ENCODE measurements around the gene XXYLT1. TPM values are rescaled to one million over a fixed set of nuclear protein-coding genes. Genes with fewer than 3 reads are reported as not detected.

Gene XXYLT1
- polyA plus RNA-seq, 2 of the 4 experiments (the other 2 are of a cell fraction): 11.9 to 12.0 TPM

DNA sequence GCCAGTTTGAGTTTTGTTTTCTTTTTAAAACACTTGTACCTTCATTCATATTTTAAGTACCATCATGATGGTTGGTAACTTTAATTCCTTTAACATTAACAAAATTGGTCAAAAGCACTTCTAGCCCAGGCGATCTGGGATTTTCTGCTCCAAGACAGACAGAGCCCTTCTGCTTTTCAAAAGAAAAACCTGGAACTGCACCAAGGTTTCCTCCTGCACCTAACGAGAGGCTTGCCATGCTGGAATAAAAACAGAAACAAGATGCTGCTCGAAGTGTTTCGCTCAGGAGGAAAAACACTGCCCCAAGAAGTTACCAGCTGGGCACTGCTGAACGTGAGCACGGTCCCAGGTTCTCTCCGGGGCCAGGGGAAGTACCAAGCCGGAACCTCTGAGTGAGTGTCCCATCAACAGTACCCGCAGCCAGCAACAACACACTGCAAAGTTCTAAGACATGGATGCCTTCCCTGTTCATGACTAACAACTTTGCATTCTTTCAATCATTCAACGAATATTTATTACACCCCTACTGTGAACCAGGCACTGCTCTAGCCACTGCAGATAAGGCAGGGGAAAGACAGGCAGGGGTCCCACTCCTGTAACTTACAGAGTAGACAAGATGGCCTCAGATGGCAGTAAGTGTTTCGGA, 98.8 kb downstream of the XXYLT1 start:
- DNase-seq (ENCODE audit: low read depth in 1 of 2, low spot score in 1 of 2) (no peak), FAIRE-seq (no peak), ATAC-seq (no peak)
- TF ChIP-seq, protein P1, sequence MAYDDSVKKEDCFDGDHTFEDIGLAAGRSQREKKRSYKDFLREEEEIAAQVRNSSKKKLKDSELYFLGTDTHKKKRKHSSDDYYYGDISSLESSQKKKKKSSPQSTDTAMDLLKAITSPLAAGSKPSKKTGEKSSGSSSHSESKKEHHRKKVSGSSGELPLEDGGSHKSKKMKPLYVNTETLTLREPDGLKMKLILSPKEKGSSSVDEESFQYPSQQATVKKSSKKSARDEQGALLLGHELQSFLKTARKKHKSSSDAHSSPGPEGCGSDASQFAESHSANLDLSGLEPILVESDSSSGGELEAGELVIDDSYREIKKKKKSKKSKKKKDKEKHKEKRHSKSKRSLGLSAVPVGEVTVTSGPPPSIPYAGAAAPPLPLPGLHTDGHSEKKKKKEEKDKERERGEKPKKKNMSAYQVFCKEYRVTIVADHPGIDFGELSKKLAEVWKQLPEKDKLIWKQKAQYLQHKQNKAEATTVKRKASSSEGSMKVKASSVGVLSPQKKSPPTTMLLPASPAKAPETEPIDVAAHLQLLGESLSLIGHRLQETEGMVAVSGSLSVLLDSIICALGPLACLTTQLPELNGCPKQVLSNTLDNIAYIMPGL (CRISPR knock-in tag; IDR thresholded peaks at IDR 0.05; ENCODE audit: borderline replicate concordance): no peak
- TF ChIP-seq HEYL (CRISPR knock-in tag; IDR thresholded peaks at IDR 0.05) (no peak), SREBF2 (IDR thresholded peaks at IDR 0.05) (no peak), CBX8 (IDR thresholded peaks at IDR 0.05) (no peak), TFCP2L1 (CRISPR knock-in tag; IDR thresholded peaks at IDR 0.05) (no peak), TP53 (CRISPR knock-in tag; IDR thresholded peaks at IDR 0.05) (no peak), HOXB13 (CRISPR knock-in tag; IDR thresholded peaks at IDR 0.05; ENCODE audit: low read depth) (no peak), NR3C1 (IDR thresholded peaks at IDR 0.05) (no peak), EP300 (IDR thresholded peaks at IDR 0.05) (no peak), MAFK (IDR thresholded peaks at IDR 0.05; ENCODE audit: partially characterized antibody) (no peak), RCOR1 (IDR thresholded peaks at IDR 0.05; ENCODE audit: low read depth, low read length) (no peak)
- TF ChIP-seq, protein P2, sequence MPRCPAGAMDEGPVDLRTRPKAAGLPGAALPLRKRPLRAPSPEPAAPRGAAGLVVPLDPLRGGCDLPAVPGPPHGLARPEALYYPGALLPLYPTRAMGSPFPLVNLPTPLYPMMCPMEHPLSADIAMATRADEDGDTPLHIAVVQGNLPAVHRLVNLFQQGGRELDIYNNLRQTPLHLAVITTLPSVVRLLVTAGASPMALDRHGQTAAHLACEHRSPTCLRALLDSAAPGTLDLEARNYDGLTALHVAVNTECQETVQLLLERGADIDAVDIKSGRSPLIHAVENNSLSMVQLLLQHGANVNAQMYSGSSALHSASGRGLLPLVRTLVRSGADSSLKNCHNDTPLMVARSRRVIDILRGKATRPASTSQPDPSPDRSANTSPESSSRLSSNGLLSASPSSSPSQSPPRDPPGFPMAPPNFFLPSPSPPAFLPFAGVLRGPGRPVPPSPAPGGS (IDR thresholded peaks at IDR 0.05): no peak
- TF ChIP-seq, protein P3, sequence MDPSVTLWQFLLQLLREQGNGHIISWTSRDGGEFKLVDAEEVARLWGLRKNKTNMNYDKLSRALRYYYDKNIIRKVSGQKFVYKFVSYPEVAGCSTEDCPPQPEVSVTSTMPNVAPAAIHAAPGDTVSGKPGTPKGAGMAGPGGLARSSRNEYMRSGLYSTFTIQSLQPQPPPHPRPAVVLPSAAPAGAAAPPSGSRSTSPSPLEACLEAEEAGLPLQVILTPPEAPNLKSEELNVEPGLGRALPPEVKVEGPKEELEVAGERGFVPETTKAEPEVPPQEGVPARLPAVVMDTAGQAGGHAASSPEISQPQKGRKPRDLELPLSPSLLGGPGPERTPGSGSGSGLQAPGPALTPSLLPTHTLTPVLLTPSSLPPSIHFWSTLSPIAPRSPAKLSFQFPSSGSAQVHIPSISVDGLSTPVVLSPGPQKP (IDR thresholded peaks at IDR 0.05; ENCODE audit: low read depth, low read length): no peak
- CTCF ChIA-PET: no interaction called here
- Histone ChIP-seq H3K4me2 (no peak overlapping the region), H3K27ac (no peak overlapping the region), H3K4me1 (no peaks in the 10 kb centered on the region), H3K9me3 (no peaks in the 10 kb centered on the region), H3K4me3 (no peak overlapping the region)
- WGBS (ENCODE audit: missing lambda C conversion rate): 91% methylated on average over 11 of the region's 11 CpGs
- POLR2A ChIA-PET: no interaction called here

DNA sequence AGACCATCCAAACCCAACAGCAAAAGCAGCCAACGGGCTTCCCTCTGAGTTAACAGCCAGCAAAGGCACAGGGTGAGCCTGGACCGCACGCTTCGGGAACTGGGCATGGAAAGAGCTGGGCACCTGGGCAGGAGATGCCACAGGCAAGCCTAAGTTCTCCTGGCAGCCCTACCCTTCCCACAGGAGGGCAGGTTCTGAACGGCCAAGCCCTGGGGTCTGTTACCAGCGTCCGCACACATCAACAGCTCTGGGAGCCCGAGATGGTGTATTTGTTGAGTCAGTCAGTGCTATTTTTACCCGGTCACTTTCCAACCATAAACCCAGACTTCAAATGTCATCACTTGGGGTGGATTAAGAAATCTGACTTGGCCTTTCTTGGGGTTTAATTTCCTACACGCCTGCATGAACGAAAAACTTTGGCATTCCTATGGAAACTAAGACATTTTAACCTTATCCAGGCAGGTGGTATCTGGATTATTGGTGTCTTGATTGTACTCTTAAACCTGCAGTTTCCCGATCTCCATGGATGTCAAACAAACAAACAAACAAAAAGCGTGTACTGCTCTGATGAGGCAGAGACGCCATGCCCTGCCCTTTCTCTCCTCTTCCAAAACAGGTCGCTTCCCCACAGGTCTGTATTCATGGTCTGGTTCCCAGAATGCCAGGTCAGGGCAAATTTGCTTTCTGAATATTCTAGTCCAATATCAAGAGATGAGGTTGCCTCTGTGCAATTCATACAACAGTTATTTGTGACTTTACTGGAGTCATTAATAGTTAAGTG, 99.7 kb downstream of the XXYLT1 start:
- TF ChIP-seq FOXS1 (CRISPR knock-in tag; IDR thresholded peaks at IDR 0.05) (no peak), NR3C1 (IDR thresholded peaks at IDR 0.05) (no peak), ZFP36 (IDR thresholded peaks at IDR 0.05; ENCODE audit: borderline replicate concordance, partially characterized antibody) (no peak), KDM5A (IDR thresholded peaks at IDR 0.05) (no peak), SMC3 (IDR thresholded peaks at IDR 0.05) (no peak), RNF2 (IDR thresholded peaks at IDR 0.05; ENCODE audit: borderline replicate concordance, low read depth) (no peak), CHD4 (IDR thresholded peaks at IDR 0.05; ENCODE audit: borderline replicate concordance) (no peak), ZC3H11A (IDR thresholded peaks at IDR 0.05) (no peak), CBX2 (IDR thresholded peaks at IDR 0.05; ENCODE audit: borderline replicate concordance, low read depth) (no peak), ESRRA (IDR thresholded peaks at IDR 0.05; ENCODE audit: borderline replicate concordance, low read length) (no peak), EHMT2 (IDR thresholded peaks at IDR 0.05; ENCODE audit: low read depth) (no peak), RFX5 (IDR thresholded peaks at IDR 0.05) (no peak), NPAS2 (CRISPR knock-in tag; IDR thresholded peaks at IDR 0.05; ENCODE audit: borderline replicate concordance) (no peak), JUNB (IDR thresholded peaks at IDR 0.05) (no peak), MYC (IDR thresholded peaks at IDR 0.05; ENCODE audit: borderline replicate concordance, low read length) (no peak), FOSB (CRISPR knock-in tag; IDR thresholded peaks at IDR 0.05) (no peak), HEYL (CRISPR knock-in tag; IDR thresholded peaks at IDR 0.05) (no peak)
- TF ChIP-seq, protein P4, sequence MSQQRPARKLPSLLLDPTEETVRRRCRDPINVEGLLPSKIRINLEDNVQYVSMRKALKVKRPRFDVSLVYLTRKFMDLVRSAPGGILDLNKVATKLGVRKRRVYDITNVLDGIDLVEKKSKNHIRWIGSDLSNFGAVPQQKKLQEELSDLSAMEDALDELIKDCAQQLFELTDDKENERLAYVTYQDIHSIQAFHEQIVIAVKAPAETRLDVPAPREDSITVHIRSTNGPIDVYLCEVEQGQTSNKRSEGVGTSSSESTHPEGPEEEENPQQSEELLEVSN (IDR thresholded peaks at IDR 0.05; ENCODE audit: borderline replicate concordance, low read depth): no peak
- H3K4me2 ChIP-seq: no peak overlapping the region
- H3K27ac ChIP-seq: no peak overlapping the region
- 83% methylated on average over 15 of the region's 15 CpGs for WGBS (ENCODE audit: missing lambda C conversion rate)
- ChIA-PET CTCF (interaction anchor here (1.1 kb wide), 1 partner anchor 488 kb away, joined by 3 read pairs; no protein-coding TSS in a partner anchor), POLR2A (no interaction called here)
- H3K9me3 ChIP-seq: no peaks in the 10 kb centered on the region
- ATAC-seq (no peak), FAIRE-seq (no peak), DNase-seq (ENCODE audit: low read depth in 1 of 2, low spot score in 1 of 2) (no peak)
- no peaks in the 10 kb centered on the region for H3K4me1 ChIP-seq
- H3K4me3 ChIP-seq: no peak overlapping the region

Measured in A549 (cell line).